Peyer's patch (tissue), 4 donors: ENCODE results near the gene OSBPL5.

Experiments used
- CTCF ChIP-seq, 6 experiments: fragments of 450-650 bp in 4 of 6; fragments of 200-600 bp in 2 of 6; sonication (generic) in 1 of 6; IDR thresholded peaks; one replicate each; pipeline ENCODE4 v1.5.1; 2017 to 2019; ENCODE audit warnings: antibody characterized with exemption in 6 of 6, mild to moderate bottlenecking in 3 of 6, moderate library complexity in 1 of 6
- POLR2A ChIP-seq, 2 donors: fragments of 450-650 bp; IDR thresholded peaks; one replicate each; pipeline ENCODE4 v1.5.1; 2017; ENCODE audit warnings: antibody characterized with exemption in 2 of 2, mild to moderate bottlenecking in 2 of 2, moderate library complexity in 2 of 2

GRCh38 chr11:3205261-3206155 lies 40.4 kb upstream of the OSBPL5 start:
- TF ChIP-seq CTCF (IDR thresholded peaks at IDR 0.05) (no peak), POLR2A (IDR thresholded peaks at IDR 0.05) (no peak)
